Erythroblast (primary cell): ENCODE measurements around the gene GRK6.

ENCODE experiments used
- GATA1 ChIP-seq: IDR thresholded peaks from 2 replicates; pipeline ENCODE4 v1.6.1; 2011; ENCODE audit warnings: low read depth, mild to moderate bottlenecking, control low read depth, low read length, moderate library complexity
- POLR2A ChIP-seq: IDR thresholded peaks from 2 replicates; pipeline ENCODE4 v1.6.1; 2011; ENCODE audit warnings: mild to moderate bottlenecking, low read length

DNA sequence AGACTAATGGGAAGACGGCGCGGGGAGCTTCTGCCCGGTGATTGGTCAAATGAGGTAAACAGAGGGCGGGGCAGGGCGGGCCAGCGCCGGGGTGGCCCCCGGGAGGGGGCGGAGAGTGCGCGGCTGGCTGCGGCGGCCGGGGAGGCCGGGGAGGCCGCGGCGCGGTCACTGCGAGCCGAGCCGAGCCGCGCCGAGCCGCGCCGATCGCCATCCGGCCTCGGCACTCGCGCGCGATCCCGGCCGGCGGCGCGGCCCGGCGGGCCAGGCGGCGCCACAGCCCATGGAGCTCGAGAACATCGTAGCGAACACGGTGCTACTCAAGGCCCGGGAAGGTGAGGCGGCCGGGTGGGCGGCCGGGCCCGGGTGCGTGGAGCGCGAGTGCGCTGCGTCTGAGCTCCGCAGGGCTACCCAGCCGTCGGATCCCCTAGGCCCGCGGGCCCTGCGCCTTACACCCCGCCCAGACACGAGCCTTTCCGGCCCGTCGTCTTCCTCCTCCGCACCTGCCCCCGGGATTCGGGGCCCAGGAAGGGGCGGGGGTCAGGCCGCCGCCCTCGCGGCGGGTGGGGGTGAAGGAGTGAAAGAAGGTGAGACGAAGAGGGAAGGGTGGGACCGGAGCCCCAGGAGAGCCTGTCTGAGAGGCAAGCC is at the start of gene GRK6:
- no peak for TF ChIP-seq POLR2A
- TF ChIP-seq GATA1, result no peak
